Renal cortical epithelial cell (primary cell): ENCODE measurements around the gene USP9Y. TPM values are rescaled to one million over a fixed set of nuclear protein-coding genes. Genes with fewer than 3 reads are reported as not detected.

Experiments used
- DNase-seq: peaks from one replicate; pipeline ENCODE4 v3.0.0-alpha.2; 2011; ENCODE audit warnings: low read depth
- total RNA-seq: library from RNA; depleted of rRNA; stranded (reverse); fragments of >200 nt; gene quantifications from 2 replicates; pipeline ENCODE4 v1.2.3, GENCODE V29; 2014

Gene USP9Y
- total RNA-seq, 1 donor from 2014 or later, result not detected

DNA sequence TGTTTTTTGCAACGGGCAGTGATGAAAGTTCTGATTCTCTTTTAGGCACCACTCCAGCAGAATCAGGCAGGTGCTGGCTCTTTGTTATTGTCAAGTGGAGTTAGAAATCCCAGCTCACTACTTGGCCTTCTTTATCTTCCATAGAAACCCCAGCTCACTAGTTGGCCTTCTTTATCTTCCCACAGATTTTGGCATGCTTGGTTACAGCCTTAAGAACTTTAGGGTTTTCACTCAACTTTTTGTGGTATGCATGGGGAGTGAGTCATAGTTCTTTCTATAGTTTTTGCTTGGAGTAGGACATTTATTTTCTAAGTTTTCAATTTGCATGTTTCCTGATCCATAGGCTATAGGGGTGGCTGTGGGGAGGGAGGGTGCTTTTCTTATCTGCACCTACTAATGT is 55.0 kb downstream of the USP9Y start:
- DNase-seq, result no peak

DNA sequence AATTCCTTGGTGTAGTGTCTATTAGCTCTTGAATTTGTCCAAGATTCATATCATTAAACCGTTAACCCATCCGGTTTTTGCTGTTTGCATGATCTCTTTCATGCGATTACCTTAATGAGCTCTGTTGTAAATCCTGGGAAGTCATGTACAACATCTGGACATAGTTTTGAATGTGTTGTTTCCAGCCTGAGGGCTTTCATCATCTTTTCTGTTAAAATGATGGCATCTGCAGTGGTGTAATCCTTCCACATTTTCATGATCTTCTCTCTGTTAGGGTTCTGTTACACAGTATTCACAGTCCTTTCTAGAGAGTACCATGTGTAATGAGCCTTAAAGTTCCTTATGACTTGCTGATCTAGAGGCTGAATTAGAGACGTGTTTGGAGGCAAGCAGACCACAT is 64.9 kb downstream of the USP9Y start:
- no peak for DNase-seq

DNA sequence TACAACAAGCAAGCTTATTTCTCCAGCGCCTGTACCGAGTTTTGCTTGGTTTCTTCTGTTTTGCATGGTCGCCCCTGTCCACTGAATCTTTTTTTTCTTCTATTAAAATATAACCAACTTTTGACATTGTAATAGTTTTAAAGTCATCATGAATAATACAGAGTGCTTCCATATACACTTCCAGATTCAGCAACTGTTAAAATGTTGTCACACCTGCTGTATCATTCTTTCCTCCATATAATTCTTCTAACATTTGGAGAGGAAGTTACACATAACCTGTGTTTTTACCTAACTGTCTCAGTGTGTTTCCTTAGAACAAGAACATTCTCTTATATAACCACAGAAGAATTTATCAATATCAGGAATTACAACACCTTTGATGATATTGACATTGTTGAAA is 83.5 kb downstream of the USP9Y start:
- DNase-seq, result peak; percentile 3

DNA sequence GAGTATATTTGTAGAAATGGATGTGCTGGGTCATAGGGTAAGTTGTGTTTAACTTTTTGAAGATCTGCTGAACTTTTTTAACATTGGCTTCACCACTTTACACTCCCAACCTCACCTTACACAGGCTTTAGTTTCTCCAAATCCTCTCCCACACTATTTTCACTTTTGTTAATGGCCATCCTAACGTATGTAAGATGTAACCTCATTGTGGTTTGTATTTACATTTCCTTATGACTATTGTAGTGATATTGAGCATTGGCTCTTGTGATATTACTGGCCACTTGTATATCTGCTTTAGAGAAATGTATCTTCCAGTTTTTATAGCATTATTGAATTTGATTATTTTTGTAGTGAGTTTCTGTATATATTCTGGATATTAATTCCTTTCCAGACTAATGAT is 93.0 kb downstream of the USP9Y start:
- DNase-seq, result no peak

DNA sequence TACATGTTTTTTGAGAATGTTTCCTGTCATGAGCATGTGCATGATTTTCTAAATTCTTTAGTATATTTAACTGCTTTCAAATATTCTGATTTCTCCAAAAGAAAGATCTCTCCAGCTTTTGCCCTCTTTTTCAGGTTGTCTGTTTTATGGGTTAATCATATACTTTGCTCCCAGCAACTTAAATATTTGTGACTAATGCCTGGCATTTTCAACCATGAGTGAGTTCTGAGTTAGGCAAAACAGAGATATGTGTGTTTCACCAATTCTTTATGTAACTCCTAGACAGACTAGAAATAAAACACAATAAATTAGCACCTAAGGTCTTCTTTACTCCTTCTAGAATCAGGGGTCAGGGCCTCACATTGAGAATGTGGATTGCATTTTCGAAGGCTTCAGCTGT is 107.0 kb downstream of the USP9Y start:
- DNase-seq, result peak; percentile 69

DNA sequence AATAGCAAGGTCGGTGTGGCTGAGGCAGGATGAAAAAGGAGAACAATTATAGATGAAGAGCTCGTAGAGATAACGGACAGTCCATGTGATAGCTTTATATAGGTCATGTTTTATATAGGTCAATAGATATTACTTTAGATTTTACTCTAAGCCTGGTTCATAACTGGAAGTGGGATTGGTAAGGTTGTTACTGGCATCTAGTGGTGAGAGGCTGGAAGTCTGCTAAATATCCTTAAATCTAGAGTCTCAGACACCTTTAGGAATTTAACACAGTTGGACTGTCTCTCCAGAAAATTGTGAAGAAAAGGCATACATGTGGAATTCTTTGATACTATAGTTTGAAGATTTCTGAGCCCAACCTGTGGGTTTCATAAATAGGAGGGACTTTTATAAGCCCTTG is 108.0 kb downstream of the USP9Y start:
- peak; percentile 24 for DNase-seq

DNA sequence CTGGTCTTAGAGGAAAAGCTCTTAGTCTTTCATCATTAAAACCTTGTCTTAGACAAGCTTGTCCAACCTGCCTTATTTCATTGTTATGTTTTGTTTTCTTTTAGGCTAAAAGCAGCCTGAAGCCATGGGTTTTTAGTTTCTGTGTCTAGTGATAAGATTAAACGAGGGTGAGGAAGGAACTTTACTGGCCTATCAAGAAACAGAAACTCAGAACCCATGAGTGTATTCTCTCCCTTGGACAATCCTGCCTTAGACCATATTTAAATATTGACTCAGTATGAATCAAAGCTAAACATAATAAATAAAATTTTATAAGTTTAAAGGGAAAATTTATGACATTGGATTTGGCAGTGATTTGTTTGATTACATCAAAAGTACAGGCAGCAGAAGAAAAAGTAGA is 122.4 kb downstream of the USP9Y start:
- no peak for DNase-seq

DNA sequence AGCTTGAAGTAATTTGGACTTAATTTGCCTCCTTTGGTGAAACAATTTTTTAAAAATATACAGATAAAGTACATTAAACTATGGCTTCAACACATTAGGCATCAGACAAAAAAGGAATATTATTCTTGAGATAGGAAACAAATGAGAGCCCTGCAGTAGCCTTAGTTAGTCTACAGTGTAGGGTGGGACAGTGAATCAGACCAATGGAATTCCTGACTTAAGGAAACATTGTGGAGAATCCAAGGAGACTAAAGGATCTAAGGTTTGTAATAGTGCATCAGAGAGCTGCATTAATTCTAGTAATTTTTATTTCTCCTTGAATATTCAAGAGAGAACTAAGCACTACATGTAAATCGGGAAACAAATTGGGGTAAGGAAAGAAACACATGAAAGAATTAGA is 125.8 kb downstream of the USP9Y start:
- DNase-seq, result peak; percentile 63

DNA sequence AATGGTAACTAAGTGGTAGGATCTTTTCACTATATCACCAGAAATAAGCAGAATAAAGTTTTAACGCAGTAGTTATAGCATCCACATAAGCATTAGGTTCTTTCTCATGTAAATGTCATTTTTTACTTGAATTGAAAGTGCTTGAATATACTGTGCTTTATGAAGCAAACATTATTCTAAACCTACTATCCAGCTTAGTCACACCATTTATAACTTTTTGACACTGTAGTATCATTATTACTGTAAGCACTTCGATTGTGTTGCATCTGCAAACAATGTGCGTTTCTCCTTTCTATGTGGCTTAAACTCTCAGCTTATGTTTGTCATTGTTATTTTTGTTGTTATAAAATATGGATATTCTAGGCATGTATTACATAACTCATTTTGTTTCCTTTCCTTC is 132.3 kb downstream of the USP9Y start:
- DNase-seq, result no peak

DNA sequence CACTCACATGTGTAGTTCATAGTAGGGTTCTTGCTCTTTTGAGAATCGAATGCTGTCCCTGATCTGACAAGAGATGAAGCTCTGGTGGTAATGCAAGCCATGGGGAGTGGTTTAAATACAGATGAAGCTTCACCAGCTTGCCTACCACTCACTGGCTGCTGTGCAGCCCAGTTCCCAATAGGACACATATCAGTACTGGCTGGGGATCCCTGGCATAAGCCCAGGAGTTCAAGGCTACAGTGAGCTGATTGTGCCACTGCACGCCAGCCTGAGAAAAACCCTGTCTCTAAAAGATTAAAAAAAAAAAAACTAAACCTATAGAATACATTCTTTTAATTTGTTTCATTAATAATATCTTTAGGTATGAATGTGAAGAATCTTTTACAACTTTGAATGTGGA is 136.5 kb downstream of the USP9Y start:
- no peak for DNase-seq

DNA sequence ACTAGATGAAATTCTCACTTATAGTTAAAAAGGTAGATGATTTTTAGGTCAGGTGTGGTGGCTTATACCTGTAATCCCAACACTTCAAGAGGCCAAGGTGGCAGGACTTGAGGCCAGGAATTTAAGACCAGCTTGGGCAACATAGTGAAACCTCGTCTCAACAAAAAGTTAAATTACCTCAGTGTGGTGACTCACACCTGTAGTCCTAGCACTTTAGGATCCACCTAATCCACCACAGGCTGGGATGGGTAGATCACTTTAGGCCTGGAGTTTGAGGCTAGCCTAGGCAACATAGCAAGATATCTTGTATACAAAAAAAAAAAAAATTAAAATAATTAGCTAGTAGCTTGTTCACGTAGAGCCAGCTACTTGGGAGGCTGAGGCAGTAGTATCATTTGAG is 140.3 kb downstream of the USP9Y start:
- no peak for DNase-seq

DNA sequence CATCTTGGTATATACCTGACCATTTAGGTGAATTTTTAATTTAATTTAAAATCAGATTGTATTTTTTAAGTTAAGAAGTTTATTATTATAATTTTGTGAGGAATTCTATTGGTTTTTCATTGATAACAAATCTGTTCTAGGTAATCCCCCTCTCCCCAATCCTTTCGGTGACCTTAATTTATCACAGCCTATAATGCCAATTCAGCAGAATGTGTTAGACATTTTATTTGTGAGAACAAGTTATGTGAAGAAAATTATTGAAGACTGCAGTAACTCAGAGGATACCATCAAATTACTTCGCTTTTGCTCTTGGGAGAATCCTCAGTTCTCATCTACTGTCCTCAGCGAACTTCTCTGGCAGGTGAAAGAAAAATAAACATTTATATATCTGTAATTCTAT is 145.8 kb downstream of the USP9Y start:
- no peak for DNase-seq

DNA sequence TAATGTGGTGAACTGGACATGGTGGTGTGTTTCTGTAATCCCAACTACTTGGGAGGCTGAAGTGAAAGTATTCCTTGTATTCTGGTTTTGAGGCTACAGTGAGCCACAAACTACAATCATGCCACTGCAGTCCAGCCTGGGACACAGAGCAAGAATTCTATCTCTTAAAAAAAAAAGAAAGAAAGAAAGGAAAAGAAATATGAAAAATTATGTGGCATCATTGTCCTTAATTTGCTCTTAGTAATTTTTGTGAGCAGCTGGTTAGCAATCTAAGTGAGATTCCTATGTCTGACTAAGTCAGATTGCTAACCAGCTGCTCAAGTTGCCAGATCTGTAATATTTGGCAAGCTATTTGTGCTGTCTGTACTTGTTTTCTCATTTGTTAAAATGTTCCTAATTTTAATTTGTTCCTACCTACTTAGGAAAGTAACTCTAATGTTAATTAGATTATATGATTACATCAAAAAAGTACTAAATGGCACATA is 154.8 kb downstream of the USP9Y start:
- DNase-seq, result no peak

DNA sequence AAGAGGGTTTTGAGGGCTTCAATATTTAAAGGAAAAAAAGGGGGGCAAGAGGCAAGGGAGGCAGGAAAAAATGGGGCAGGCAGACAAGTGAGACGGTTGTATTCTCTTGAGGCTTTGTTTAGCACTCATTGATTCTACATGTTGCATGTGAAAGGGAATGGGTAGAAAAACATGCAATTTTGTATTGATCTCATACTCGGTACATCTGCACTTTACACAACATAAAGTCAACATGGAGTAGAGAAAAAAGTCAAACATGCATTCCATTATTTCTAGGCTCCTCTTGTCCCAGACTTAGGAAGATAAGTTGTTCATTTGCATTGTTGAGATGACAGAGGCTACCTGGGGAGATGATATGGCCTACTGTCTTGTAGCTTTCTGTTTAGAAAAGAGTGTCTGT is 166.9 kb downstream of the USP9Y start:
- no peak for DNase-seq

DNA sequence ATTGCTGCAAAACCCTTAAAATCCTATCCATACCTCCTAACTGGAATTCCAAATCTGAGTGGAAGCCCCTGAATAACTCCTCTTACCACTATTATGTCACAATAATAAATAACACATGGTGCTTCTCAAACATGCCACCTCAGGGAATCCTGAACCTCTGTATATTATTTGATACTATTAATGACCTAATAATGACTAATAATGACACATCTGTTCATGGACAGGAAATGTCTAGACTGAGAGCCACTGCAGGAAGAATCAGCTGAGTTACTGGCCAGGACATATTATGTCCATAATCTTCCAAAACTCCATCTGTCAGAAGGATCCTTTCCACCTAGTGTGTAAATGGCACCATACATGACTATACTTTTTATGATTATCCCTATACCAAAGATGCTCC is 195.9 kb downstream of the USP9Y start:
- no peak for DNase-seq

DNA sequence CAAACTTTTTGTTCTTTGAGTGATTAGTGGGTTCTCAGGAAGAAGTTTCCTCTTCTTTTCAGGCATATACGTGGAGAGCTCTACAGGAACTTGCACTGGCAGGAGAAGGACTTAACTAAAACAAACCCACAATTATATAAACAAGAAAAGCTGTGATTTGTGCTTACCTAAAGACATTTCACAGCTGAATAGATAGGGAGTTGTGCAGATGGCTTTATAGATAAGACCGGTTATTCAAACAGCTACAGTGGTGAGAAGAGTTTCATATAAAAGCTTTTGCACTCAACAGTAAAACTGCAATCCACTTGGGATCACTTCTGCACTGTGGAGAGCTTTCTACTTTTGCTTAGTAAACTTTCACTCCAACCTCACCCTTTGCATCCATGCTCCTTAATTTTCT is 197.6 kb downstream of the USP9Y start:
- DNase-seq, result no peak

DNA sequence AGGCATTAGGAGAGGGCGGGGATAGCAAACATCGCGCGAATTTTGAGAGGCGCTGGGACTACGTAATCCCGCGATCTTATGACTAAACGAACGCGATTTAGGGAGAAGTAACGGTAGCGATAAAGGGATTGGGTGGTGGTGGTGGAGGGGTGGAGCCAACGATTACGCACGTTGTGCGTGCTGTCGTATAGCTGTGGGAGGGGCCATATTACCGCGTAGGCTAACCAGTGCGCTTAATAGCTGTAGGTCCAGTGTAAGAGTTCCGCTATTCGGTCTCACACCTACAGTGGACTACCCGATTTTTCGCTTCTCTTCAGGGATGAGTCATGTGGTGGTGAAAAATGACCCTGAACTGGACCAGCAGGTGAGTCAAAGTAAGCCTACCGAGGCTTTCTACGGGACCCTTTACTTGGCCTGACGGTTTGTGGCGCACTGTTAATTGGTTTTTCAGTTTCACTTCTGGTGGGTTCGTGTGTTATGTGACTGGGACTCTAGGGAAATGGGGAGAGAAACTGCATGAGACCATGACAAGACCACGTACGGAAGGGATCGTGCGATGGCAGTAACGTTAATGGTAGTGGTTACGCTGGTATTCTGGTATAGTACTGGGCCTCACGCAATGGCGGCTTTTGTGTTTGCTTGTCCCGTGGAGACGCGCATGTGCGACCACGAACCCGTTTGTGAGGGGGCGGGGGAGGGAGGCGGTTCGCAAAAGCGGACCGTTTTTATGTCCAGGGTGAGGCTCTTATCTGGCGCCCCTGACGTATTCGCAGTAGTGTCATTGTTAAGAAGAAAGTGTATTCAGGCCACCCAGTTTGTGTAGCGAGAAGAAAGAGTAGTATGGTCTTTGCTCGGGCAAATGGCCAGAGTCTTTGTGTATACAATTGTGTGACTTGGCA is 203.8 kb downstream of the USP9Y start, which contains the start of gene DDX3Y:
DDX3Y (plus strand) TSS at position 251 of the 899 bp plus-strand sequence; CDS start at position 320, 69 bp downstream.
- DNase-seq, result peak; percentile 94

DNA sequence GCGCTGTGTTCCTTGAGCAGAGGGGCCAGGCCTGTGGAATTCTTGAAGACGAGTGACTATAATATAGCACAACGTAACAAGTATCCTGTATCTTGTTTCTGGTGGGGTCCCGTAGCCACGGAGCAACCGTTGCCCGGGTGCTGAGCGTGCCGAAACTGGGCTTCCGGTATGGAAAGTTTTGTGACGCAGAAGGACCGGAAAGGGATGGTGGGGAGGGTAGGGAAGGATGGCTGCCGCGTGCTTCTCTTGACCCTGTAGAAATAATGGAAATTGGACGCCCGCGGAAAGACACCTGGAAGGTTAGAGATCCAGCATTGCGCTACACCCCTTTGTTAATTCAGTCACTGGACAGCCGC is 204.5 kb downstream of the USP9Y start:
- DNase-seq, result peak; percentile 47

DNA sequence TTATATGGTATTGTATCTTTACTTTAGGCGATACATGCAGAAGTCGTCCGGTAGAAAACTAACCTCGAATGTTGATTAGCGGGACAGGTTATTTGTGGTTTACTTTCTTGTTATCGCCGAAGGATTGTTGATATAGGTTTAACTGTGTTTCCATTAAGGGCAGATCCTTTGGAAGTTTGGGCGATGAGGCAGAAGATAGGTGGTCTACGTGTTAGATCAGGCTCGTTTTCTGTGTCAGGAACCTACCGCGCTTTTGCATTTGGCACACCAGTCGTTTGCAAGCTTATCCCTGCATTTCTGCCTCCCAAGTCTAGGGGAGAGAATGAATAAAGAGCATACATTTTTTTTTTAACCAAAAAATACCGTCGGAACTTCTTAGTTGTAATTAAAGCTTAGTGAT is 204.9 kb downstream of the USP9Y start:
- DNase-seq, result no peak
